ENCODE data around the gene CD163L1.

Gene CD163L1

DNA sequence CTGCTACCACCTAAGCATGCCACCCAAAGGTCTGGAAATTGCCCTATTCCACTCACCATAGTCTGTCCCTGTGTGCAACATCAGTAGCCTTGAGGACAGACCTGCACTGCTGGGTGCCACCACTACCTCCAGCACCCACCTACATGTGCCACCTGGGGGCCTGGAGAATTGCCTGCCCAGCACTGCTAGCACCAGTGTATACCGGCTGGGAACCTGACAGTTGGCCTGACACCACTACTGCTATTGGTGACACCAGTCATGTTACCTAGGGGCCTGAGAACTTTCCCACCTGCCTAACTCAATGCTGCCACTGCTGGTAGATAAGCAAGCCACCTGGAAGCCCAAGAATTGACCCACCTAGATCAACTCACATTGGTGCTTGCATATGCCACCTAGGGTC is 60.8 kb downstream of the CD163L1 start:
- no peak for DNase-seq (ENCODE audit: low read depth in 1 of 2, low spot score in 1 of 2)
- no peak for TF ChIP-seq JUND (IDR thresholded peaks at IDR 0.05; ENCODE audit: low read depth)
- in situ Hi-C loops (cut with HindIII; ENCODE audit: low pct_unique_long_range_greater_than_20kb, low sequenced_read_pairs): no loop called here

DNA sequence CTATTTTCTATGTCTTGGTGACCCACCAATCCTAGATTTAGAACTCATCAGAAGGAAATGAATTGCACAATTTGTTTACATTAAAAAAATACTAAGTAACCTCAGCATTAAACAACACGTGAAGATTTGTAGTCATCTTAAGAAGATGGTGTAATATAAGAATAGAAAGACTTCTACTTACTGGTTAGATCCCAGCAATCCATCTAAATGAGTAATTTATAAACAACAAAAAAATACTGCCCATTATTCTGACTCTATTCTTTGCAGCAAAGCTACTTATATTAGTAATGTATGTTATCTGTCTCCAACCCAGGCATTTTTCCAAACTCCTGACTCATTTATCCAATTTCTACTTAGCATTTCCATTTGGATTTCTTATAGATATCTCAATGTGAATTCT is 67.8 kb downstream of the CD163L1 start:
- no peak for DNase-seq (ENCODE audit: low read depth in 1 of 2, low spot score in 1 of 2)
- no peak for TF ChIP-seq JUND (IDR thresholded peaks at IDR 0.05; ENCODE audit: low read depth)
- in situ Hi-C loops (cut with HindIII; ENCODE audit: low pct_unique_long_range_greater_than_20kb, low sequenced_read_pairs): no loop called here

DNA sequence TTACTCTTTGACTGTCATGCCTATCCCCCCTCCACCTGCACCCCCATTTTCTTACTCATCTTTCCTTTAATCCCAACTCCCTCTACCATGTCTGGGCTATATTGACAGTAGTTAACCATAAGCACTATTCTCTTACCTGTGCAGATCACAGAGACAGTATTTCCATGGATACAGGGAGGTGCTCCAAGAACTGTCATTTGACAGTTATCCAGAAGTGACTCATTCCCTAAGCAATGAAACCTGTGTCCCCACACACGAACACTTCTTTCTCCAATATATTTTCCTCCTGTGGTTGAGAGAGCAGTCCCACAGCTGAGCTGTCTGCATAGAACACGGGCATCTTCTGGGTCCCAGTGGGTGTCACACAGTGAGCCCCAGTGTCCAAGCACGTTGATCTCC is 68.8 kb downstream of the CD163L1 start:
- in situ Hi-C loops (cut with HindIII; ENCODE audit: low pct_unique_long_range_greater_than_20kb, low sequenced_read_pairs): no loop called here
- no peak for DNase-seq (ENCODE audit: low read depth in 1 of 2, low spot score in 1 of 2)
- TF ChIP-seq JUND (IDR thresholded peaks at IDR 0.05; ENCODE audit: low read depth): no peak

DNA sequence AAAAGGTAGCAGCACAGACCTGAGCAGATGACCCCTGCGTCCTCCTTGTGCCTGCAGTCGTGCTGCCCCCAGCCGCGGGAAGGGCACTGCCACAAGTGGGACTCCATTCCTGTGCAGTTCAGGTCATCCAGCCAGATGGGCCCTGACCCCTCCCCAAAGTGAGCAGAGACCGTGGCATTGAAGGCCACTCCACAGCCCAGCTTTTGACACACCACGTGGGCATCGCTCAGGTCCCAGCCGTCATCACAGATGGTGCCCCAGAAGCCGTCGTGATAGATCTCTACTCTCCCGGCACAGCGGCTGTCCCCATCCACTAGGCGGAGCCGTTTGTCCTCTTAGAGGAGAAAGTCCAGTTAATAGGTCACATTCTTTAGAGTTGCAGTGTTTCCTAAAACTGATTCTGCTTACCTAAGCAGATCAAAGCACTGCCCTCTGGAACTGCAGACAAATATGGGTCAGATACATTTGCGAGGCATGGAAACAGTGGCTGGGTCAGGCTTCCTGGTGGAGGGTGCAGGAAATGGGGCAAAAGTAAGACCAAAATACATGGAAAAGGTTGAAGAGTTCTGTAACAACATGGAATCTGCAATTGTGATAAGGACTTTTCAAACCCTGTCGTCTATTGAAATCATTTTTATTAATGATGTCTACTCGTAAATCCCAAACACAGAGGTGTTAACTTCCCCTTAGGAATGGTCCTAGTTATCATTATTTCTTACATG is 69.4 kb downstream of the CD163L1 start:
- TF ChIP-seq JUND (IDR thresholded peaks at IDR 0.05; ENCODE audit: low read depth): no peak
- DNase-seq (ENCODE audit: low read depth in 1 of 2, low spot score in 1 of 2): peak in 1 of 2 experiments; percentile 36
- in situ Hi-C loops (cut with HindIII; ENCODE audit: low pct_unique_long_range_greater_than_20kb, low sequenced_read_pairs): no loop called here

DNA sequence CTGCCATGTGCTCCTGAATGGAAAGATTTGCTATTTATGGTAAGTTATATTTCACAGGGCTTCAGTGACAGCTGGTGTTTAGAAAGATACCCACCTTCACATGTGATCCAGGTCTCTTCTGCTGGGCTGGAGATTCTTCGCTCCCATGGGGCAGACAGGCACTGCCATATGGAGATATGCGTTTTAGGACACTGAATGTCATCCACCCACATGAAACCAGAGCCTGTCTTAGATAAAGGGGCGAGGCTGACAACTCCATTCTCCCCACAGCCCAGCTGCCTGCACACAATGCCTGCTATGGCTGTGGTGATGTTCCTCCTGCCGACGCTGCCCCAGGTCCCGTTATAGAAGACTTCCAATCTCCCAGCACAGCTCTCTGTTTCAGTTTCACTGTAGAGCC is 70.7 kb downstream of the CD163L1 start:
- in situ Hi-C loops (cut with HindIII; ENCODE audit: low pct_unique_long_range_greater_than_20kb, low sequenced_read_pairs): no loop called here
- no peak for DNase-seq (ENCODE audit: low read depth in 1 of 2, low spot score in 1 of 2)
- TF ChIP-seq JUND (IDR thresholded peaks at IDR 0.05; ENCODE audit: low read depth): no peak

DNA sequence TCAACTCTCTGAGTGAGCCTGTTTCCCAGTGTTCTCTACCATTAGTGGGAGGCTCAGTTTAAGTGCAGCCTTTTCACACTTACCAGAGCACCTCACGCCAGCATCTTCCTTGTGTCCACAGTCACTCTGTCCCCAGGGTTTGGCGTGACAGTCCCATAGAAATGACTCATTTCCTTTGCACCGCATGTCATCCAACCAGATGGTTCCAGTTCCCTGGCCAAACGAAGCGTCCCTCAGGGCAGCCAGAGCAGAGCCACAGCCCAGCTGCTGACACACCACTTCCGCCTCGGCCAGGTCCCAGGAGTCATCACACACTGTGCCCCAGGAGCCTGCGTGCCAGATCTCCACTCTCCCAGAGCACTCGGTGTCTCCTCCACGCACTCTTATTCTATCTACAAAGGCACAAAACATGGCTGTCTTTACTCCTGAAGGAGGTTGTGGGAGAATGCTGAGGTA is 74.7 kb downstream of the CD163L1 start:
- no peak for TF ChIP-seq JUND (IDR thresholded peaks at IDR 0.05; ENCODE audit: low read depth)
- DNase-seq (ENCODE audit: low read depth in 1 of 2, low spot score in 1 of 2): peak in 1 of 2 experiments; percentile 22
- in situ Hi-C loops (cut with HindIII; ENCODE audit: low pct_unique_long_range_greater_than_20kb, low sequenced_read_pairs): no loop called here

DNA sequence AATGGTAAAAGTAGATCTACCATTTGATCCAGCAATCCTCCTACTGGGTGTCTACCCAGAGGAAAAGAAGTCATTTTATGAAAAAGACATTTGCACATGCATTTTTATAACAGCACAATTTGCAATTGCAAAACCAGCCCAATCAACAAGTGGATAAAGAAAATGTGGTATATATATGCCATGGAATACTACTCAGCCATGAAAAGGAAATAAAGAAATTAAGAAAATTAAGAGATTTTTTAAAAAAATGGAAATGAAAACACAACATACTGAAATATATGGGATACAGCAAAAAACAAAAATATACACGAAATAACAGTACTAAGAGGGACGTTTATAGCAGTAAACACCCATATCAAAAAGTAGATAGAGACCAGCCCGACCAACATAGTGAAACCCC is 81.2 kb downstream of the CD163L1 start:
- DNase-seq (ENCODE audit: low read depth in 1 of 2, low spot score in 1 of 2): no peak
- no peak for TF ChIP-seq JUND (IDR thresholded peaks at IDR 0.05; ENCODE audit: low read depth)
- in situ Hi-C loops (cut with HindIII; ENCODE audit: low pct_unique_long_range_greater_than_20kb, low sequenced_read_pairs): no loop called here

DNA sequence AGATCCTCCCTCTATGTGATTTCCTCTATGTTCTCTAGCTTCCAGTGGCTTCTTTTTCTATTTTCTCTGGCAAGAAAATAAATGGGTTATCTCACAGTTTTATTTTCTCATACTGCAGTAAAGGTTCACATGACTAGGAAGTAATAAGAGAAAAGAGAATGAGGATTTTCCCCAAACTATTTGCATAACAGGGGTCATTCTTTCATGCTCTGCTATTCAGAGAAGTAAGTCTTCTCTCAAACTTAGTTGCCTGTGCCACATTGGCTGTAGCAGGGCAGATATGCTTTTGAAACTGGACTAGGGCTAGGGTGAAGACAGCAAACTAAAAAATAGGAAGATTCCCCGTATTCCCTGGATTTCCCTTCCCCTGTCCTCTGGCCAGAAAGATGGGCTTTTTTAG is 82.7 kb downstream of the CD163L1 start:
- in situ Hi-C loops (cut with HindIII; ENCODE audit: low pct_unique_long_range_greater_than_20kb, low sequenced_read_pairs): no loop called here
- TF ChIP-seq JUND (IDR thresholded peaks at IDR 0.05; ENCODE audit: low read depth): no peak
- DNase-seq (ENCODE audit: low read depth in 1 of 2, low spot score in 1 of 2): no peak

DNA sequence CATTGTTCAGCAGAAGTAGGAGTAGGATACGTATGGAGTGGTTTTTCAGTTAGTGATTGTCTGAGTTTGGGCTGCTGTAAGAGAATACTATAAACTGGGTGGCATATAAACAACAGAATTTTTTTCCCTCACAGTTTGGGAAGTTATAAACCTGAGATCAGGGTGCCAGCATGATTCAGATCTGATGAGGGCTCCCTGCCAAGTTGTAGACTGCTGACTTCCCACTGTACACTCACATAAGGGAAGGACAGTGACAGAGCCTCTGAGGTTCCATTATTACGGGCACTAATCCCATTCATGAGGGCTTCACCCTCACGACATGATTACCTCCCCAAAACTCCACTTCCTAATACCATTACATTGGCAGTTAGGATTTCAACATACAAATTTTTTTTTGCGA is 89.4 kb downstream of the CD163L1 start:
- in situ Hi-C loops (cut with HindIII; ENCODE audit: low pct_unique_long_range_greater_than_20kb, low sequenced_read_pairs): no loop called here
- TF ChIP-seq JUND (IDR thresholded peaks at IDR 0.05; ENCODE audit: low read depth): no peak
- DNase-seq (ENCODE audit: low read depth in 1 of 2, low spot score in 1 of 2): no peak

DNA sequence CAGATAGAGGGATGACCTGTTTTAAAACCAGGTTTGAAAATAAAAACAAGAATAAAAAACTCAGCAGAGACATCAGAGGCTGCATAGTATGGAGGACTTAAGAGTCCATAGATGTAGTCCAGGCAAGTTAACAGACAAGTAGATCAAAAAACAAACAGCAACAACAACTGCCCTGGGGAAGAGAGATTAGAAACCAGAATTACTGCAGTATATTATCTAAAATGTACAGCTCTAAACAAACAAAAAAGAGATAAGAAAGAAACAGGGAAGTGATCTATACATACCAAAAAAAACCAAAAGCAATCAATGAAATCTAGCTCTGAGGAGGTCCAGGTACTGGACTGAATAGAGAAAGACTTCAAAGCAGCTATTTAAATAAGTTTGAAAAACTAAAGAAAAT is 91.3 kb downstream of the CD163L1 start:
- in situ Hi-C loops (cut with HindIII; ENCODE audit: low pct_unique_long_range_greater_than_20kb, low sequenced_read_pairs): no loop called here
- TF ChIP-seq JUND (IDR thresholded peaks at IDR 0.05; ENCODE audit: low read depth): no peak
- DNase-seq (ENCODE audit: low read depth in 1 of 2, low spot score in 1 of 2): no peak

DNA sequence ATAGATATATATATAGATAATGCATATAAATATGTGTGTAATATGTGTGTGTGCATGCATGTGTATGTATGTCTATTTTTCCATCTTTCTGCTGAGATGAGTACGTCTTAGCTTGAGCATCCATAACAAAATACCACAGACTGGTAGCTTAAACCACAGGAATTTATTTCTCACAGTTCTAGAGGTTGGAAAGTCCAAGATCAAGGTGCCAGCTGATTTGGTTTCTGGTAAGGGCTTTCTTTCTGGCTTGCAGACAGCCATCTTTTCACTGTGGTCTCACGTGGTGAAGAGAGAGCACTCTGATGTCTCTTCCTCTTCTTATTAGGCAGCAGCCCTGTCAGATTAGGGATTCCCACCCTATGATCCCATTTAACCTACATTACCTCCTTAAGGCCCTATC is 92.8 kb downstream of the CD163L1 start:
- in situ Hi-C loops (cut with HindIII; ENCODE audit: low pct_unique_long_range_greater_than_20kb, low sequenced_read_pairs): no loop called here
- no peak for DNase-seq (ENCODE audit: low read depth in 1 of 2, low spot score in 1 of 2)
- no peak for TF ChIP-seq JUND (IDR thresholded peaks at IDR 0.05; ENCODE audit: low read depth)

DNA sequence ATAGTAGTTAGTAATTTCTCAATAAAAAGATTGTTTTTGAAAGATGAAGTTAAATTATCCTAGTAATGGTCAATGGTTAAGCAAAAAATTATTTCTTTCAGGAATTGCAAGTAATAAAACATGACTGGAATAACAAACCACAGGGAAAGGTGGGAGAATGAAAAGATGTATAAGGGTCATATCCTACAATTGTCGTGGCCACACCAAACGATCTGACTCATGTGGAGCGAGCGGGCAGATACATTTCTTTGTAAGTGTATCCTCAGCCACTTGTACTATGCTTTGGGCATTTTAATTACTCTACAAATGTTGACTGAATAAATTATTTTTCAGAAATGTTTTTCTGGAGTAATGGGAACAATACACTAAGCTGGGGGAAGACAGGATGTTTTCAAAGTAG is 94.5 kb downstream of the CD163L1 start:
- no peak for DNase-seq (ENCODE audit: low read depth in 1 of 2, low spot score in 1 of 2)
- TF ChIP-seq JUND (IDR thresholded peaks at IDR 0.05; ENCODE audit: low read depth): no peak
- in situ Hi-C loops (cut with HindIII; ENCODE audit: low pct_unique_long_range_greater_than_20kb, low sequenced_read_pairs): no loop called here

DNA sequence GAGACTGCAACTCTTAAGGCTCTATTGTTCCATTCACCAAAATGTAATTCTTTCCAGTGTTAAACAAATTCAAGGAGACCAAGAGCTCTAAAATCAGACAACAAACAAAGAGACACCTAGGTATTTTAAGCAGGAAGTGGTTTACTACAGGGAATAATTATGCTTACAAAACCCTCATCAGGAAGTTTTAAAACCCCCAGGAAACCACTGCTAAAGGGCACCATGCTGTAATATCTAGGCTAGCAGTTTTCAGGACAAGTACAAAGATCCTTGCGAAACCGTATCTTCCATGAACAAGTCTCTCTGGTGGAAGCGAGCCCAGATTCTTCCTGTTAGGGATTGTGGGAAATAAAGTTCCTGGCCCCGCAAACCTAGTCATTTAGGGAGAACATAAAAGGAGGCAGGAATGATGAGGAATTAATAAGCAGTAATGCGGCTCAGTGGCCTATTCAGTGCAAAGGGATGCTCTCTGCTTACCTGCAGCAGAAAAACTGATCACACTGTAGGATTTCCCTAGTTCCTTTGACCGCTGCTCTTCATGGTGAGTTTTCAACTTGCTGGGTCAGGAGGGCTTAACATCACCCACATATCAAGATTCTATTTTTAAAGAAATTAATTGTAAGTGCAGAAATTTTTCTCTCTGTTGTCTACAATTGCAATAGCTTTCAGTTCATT is 97.3 kb downstream of the CD163L1 start:
- in situ Hi-C loops (cut with HindIII; ENCODE audit: low pct_unique_long_range_greater_than_20kb, low sequenced_read_pairs): no loop called here
- DNase-seq (ENCODE audit: low read depth in 1 of 2, low spot score in 1 of 2): no peak
- no peak for TF ChIP-seq JUND (IDR thresholded peaks at IDR 0.05; ENCODE audit: low read depth)

Measured in T47D (cell line).